Activated CD4-positive, alpha-beta T cell treated with anti-CD3 and anti-CD28 coated beads, Interleukin-2, amount 10 ng/mL, durations not matched to agents 7 days and 5 days (primary cell): Measurements from ENCODE around the gene CCDC9. TPM values are rescaled to one million over a fixed set of nuclear protein-coding genes. Genes with fewer than 3 reads are reported as not detected.
"Not testable (repeated sequence)": the region's sequence is repeated elsewhere in the genome, so short reads cannot be mapped to it uniquely, and the experiment has no call there.

Experiments
- CTCF ChIA-PET: fragments of 350-600 bp; sonication (Branson Sonifier 250); formaldehyde crosslinking; loops from one replicate; lab custom pipeline; 2021; ENCODE audit warnings: antibody characterized with exemption; lab: Charles Lee
- POLR2A ChIA-PET: fragments of 350-600 bp; sonication (Branson Sonifier 250); formaldehyde crosslinking; loops from one replicate; lab custom pipeline; 2021; ENCODE audit warnings: antibody characterized with exemption; lab: Charles Lee
- DNase-seq: peaks from one replicate; pipeline ENCODE4 v3.0.0-alpha.2; 2020
- H3K27ac Mint-ChIP-seq: one replicate; pipeline ENCODE4 v1.8.0; 2021; ENCODE audit warnings: mild to moderate bottlenecking, moderate library complexity, mixed read lengths
- H3K27me3 Mint-ChIP-seq: one replicate; pipeline ENCODE4 v1.8.0; 2021; ENCODE audit warnings: mixed read lengths
- H3K36me3 Mint-ChIP-seq: one replicate; pipeline ENCODE4 v1.8.0; 2021; ENCODE audit warnings: low read depth, mixed read lengths
- H3K4me1 Mint-ChIP-seq: one replicate; pipeline ENCODE4 v1.8.0; 2021; ENCODE audit warnings: mixed read lengths
- H3K4me3 Mint-ChIP-seq: one replicate; pipeline ENCODE4 v1.8.0; 2021; ENCODE audit warnings: mild to moderate bottlenecking, moderate library complexity, mixed read lengths
- H3K9me3 Mint-ChIP-seq: one replicate; pipeline ENCODE4 v1.8.0; 2021; ENCODE audit warnings: mixed read lengths
- total RNA-seq, 2 experiments: library from RNA; stranded (reverse); gene quantifications; one replicate each; pipeline ENCODE4 v1.2.3, GENCODE V29; 2021

Gene CCDC9
- total RNA-seq, 2 experiments from 2014 or later, result 20.4 to 24.1 TPM

GRCh38 chr19:47270408-47270807 lies 14.1 kb downstream of the CCDC9 start:
- peak overlapping the region; percentile 62 for H3K27ac Mint-ChIP-seq
- H3K36me3 Mint-ChIP-seq, result peaks cover 21% of the 10 kb centered on the region
- DNase-seq, result no peak
- no peaks in the 10 kb centered on the region for H3K27me3 Mint-ChIP-seq
- H3K4me3 Mint-ChIP-seq, result no peak overlapping the region
- ChIA-PET POLR2A (no interaction called here), CTCF (interaction anchor here (1.6 kb wide), 1 partner anchor 14 kb away, joined by 6 read pairs; the partner anchor contains the start of gene CCDC9)
- H3K9me3 Mint-ChIP-seq, result no peaks in the 10 kb centered on the region
- H3K4me1 Mint-ChIP-seq, result peaks cover 18% of the 10 kb centered on the region

- H3K27ac Mint-ChIP-seq, result peak overlapping the region; percentile 25
- no peak for DNase-seq
- no peaks in the 10 kb centered on the region for H3K27me3 Mint-ChIP-seq
- POLR2A ChIA-PET, result no interaction called here
- H3K4me1 Mint-ChIP-seq, result peaks cover 25% of the 10 kb centered on the region
- CTCF ChIA-PET, result interaction anchor here (1.1 kb wide), 1 partner anchor 61 kb away, joined by 3 read pairs; no protein-coding TSS in a partner anchor
- no peaks in the 10 kb centered on the region for H3K9me3 Mint-ChIP-seq
- peaks cover 26% of the 10 kb centered on the region for H3K36me3 Mint-ChIP-seq
- no peak overlapping the region for H3K4me3 Mint-ChIP-seq
These were observed 15.6 kb downstream of the CCDC9 start for GRCh38 chr19:47271949-47272348.

GRCh38 chr19:47272448-47273312 lies 16.4 kb downstream of the CCDC9 start:
- Mint-ChIP-seq H3K27me3 (no peaks in the 10 kb centered on the region), H3K27ac (peak overlapping the region; percentile 86), H3K4me1 (peaks cover 27% of the 10 kb centered on the region), H3K9me3 (no peaks in the 10 kb centered on the region), H3K36me3 (peaks cover 21% of the 10 kb centered on the region), H3K4me3 (peak overlapping the region; percentile 91)
- ChIA-PET POLR2A (no interaction called here), CTCF (interaction anchor here (1.1 kb wide), 1 partner anchor 62 kb away, joined by 3 read pairs; no protein-coding TSS in a partner anchor)
- DNase-seq, result peak; percentile 52

- peak overlapping the region; percentile 91 for H3K4me3 Mint-ChIP-seq
- ChIA-PET CTCF (interaction anchor here (0.6 to 1.1 kb wide), 4 partner anchors 8 to 80 kb away, joined by 3 to 6 read pairs (median 4); no protein-coding TSS in a partner anchor), POLR2A (interaction anchor here (0.8 to 1.6 kb wide), 3 partner anchors 13 to 29 kb away, joined by 3 to 8 read pairs (median 7); partner anchors contain the start of gene CCDC9)
- H3K27ac Mint-ChIP-seq, result peak overlapping the region; percentile 99
- no peaks in the 10 kb centered on the region for H3K27me3 Mint-ChIP-seq
- peaks cover 29% of the 10 kb centered on the region for H3K4me1 Mint-ChIP-seq
- peaks cover 23% of the 10 kb centered on the region for H3K36me3 Mint-ChIP-seq
- no peaks in the 10 kb centered on the region for H3K9me3 Mint-ChIP-seq
- peak; percentile 93 for DNase-seq
These were observed 17.2 kb downstream of the CCDC9 start for GRCh38 chr19:47273313-47274070.

GRCh38 chr19:47274071-47274890 lies 18.0 kb downstream of the CCDC9 start, which contains the start of gene INAFM1:
TSS of gene INAFM1 (plus strand) at chr19:47274885. CDS start at chr19:47274920, 35 bp downstream.
- Mint-ChIP-seq H3K27ac (peak within 1 kb of the TSS; percentile 99), H3K27me3 (no peaks in the 10 kb centered on the region), H3K4me3 (peak within 1 kb of the TSS; percentile 91), H3K9me3 (no peaks in the 10 kb centered on the region), H3K36me3 (peaks cover 22% of the 10 kb centered on the region), H3K4me1 (peaks cover 29% of the 10 kb centered on the region)
- peak; percentile 99 for DNase-seq
- CTCF ChIA-PET, result interaction anchor here (0.6 to 2.8 kb wide), 11 partner anchors 8 to 460 kb away, joined by 3 to 9 read pairs (median 3); partner anchors contain the start of genes DHX34 and KPTN
- POLR2A ChIA-PET, result interaction anchor here (0.6 to 1.6 kb wide), 4 partner anchors 13 to 48 kb away, joined by 3 to 8 read pairs (median 6); partner anchors contain the start of gene CCDC9

- no peak for DNase-seq
- H3K36me3 Mint-ChIP-seq, result peaks cover 22% of the 10 kb centered on the region
- H3K27ac Mint-ChIP-seq, result no peak overlapping the region
- H3K4me1 Mint-ChIP-seq, result peaks cover 32% of the 10 kb centered on the region
- CTCF ChIA-PET, result interaction anchor here (0.6 to 2.8 kb wide), 9 partner anchors 10 to 459 kb away, joined by 3 to 9 read pairs (median 3); partner anchors contain the start of genes DHX34 and KPTN
- no peaks in the 10 kb centered on the region for H3K9me3 Mint-ChIP-seq
- peak overlapping the region; percentile 67 for H3K4me3 Mint-ChIP-seq
- H3K27me3 Mint-ChIP-seq, result no peaks in the 10 kb centered on the region
- POLR2A ChIA-PET, result interaction anchor here (1.6 kb wide), 1 partner anchor 31 kb away, joined by 7 read pairs; no protein-coding TSS in a partner anchor
These were observed 18.8 kb downstream of the CCDC9 start for GRCh38 chr19:47274891-47275761.

- H3K4me1 Mint-ChIP-seq, result peaks cover 32% of the 10 kb centered on the region
- no peak overlapping the region for H3K27ac Mint-ChIP-seq
- no peaks in the 10 kb centered on the region for H3K9me3 Mint-ChIP-seq
- peak overlapping the region; percentile 67 for H3K4me3 Mint-ChIP-seq
- ChIA-PET CTCF (interaction anchor here (0.6 to 2.8 kb wide), 11 partner anchors 9 to 208 kb away, joined by 3 to 9 read pairs (median 3); partner anchors contain the start of genes CCDC9, DHX34 and KPTN), POLR2A (no interaction called here)
- H3K27me3 Mint-ChIP-seq, result no peaks in the 10 kb centered on the region
- H3K36me3 Mint-ChIP-seq, result peaks cover 18% of the 10 kb centered on the region
- DNase-seq, result no peak
These were observed 19.6 kb downstream of the CCDC9 start for GRCh38 chr19:47275791-47276461.

- CTCF ChIA-PET, result interaction anchor here (0.6 to 2.8 kb wide), 10 partner anchors 11 to 436 kb away, joined by 3 to 7 read pairs (median 3); partner anchors contain the start of genes CCDC9, DHX34 and KPTN
- POLR2A ChIA-PET, H3K27ac Mint-ChIP-seq, H3K27me3 Mint-ChIP-seq, H3K4me3 Mint-ChIP-seq, H3K9me3 Mint-ChIP-seq, DNase-seq: not testable (repeated sequence)
- Mint-ChIP-seq H3K36me3 (peaks cover 15% of the 10 kb centered on the region), H3K4me1 (peaks cover 30% of the 10 kb centered on the region)
These were observed 20.2 kb downstream of the CCDC9 start for GRCh38 chr19:47276513-47276912.

GRCh38 chr19:47280183-47280797 lies 24.0 kb downstream of the CCDC9 start:
- H3K4me1 Mint-ChIP-seq, result peaks cover 19% of the 10 kb centered on the region
- no peak overlapping the region for H3K4me3 Mint-ChIP-seq
- H3K27me3 Mint-ChIP-seq, result no peaks in the 10 kb centered on the region
- no peak overlapping the region for H3K27ac Mint-ChIP-seq
- POLR2A ChIA-PET, result no interaction called here
- CTCF ChIA-PET, result interaction anchor here (0.7 to 1.3 kb wide), 3 partner anchors 16 to 492 kb away, joined by 3 to 4 read pairs (median 3); partner anchors contain the start of gene EHD2
- peaks cover 15% of the 10 kb centered on the region for H3K36me3 Mint-ChIP-seq
- no peaks in the 10 kb centered on the region for H3K9me3 Mint-ChIP-seq
- DNase-seq, result peak; percentile 67

GRCh38 chr19:47283405-47284059 lies 27.2 kb downstream of the CCDC9 start:
- no peak for DNase-seq
- Mint-ChIP-seq H3K9me3 (no peaks in the 10 kb centered on the region), H3K36me3 (peaks cover 4% of the 10 kb centered on the region), H3K27me3 (no peaks in the 10 kb centered on the region), H3K4me1 (peaks cover 6% of the 10 kb centered on the region), H3K4me3 (no peak overlapping the region), H3K27ac (no peak overlapping the region)
- POLR2A ChIA-PET, result no interaction called here
- CTCF ChIA-PET, result interaction anchor here (0.7 to 1.9 kb wide), 2 partner anchors 13 to 51 kb away, joined by 3 to 5 read pairs; no protein-coding TSS in a partner anchor
